HG02623 (cell line): ENCODE data around the gene DAAM2.

Experiments used
- ATAC-seq: cut with Tn5 transposase; IDR thresholded peaks from one replicate; pipeline ENCODE4 v1.9.1; 2021; ENCODE audit warnings: moderate library complexity; ENCODE audit not compliant: unreplicated experiment

The DAAM2 gene

GRCh38 chr6:39881851-39882530 lies 89.8 kb downstream of the DAAM2 start:
- no peak for ATAC-seq

DNA sequence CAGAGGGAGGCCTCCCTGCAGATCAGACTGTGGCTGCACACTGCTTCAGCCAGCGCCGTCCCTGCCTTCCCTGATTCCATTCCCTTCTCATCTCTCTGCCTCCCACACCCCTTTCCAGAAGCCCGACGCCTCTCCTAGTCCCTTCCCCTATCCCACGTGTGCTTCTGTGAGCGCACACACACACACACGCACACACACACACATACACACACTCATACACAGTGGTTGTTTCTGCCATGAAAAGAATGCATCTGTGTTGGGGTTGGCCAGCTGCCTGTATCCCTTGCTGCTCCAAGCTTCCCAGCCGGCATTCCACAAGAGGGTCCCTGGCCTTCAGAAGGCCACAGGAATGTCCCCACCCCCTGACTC lies 90.3 kb downstream of the DAAM2 start:
- no peak for ATAC-seq

DNA sequence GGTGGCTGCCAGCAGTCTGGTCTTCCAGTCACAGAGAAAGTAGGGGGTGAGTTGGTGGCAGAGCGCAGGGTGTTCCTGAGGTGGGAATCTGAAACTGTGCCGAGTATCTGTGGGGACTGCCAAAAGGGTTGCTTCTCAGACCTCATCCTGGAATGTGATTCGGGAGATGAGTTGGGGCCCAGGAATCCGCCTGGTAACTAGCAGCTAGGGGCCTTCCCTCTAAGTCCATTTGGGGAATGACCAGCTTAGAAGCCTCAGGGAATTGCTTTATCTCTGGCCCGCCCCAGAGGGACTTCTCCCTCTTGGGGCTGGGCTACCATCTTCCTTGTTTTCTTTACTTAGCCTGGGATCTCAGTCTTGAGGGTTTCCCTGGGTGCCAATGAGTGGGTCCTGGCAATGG lies 92.5 kb downstream of the DAAM2 start:
- ATAC-seq: no peak

DNA sequence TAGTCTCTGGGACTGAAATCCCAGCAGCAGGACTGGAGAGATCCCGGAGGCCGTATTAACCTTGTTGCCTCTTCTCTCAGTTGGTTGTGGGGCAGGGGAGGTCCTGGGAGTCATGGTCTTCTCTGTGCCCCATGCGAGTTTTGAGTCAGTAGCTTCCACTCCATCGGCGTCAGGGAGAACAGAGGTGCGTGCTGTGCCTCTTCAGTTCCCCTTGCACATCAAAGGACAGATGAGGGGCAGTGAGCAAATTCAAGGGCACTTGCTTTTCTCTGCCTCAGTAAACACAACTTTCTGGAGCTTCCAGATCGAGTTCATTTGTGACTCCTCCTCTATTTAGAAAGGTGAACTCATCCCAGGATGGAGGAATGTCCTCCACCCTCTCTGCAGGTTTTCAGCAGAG lies 93.5 kb downstream of the DAAM2 start:
- ATAC-seq: no peak

GRCh38 chr6:39886871-39887270 lies 94.7 kb downstream of the DAAM2 start:
- no peak for ATAC-seq

- ATAC-seq: no peak
Observed at GRCh38 chr6:39887692-39888450, 95.7 kb downstream of the DAAM2 start.

- no peak for ATAC-seq
Observed at GRCh38 chr6:39889229-39889628, 97.1 kb downstream of the DAAM2 start.

GRCh38 chr6:39891353-39891752 lies 99.2 kb downstream of the DAAM2 start:
- ATAC-seq: no peak

DNA sequence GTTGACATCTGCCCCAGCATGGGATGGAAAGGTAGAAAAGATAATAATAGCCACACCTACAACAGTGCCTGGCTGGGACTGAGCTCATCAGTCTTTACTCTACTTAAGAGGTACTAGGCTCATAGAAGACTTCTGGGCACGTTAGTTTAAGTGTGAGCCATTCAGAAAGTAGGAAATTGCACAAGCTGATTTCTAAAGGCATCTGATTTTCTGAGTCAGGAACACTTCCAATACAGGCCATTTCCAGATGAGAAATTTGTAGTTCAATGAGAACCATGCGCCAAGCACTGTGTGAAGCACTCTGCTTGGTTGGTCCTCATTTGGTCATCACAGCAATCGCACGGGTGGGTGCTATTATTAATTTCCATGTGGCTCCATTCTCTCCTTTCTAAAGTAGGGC lies 99.8 kb downstream of the DAAM2 start:
- no peak for ATAC-seq

GRCh38 chr6:39892490-39893129 lies 100.4 kb downstream of the DAAM2 start:
- no peak for ATAC-seq

- ATAC-seq: no peak
Observed at GRCh38 chr6:39893286-39893685, 101.1 kb downstream of the DAAM2 start.

DNA sequence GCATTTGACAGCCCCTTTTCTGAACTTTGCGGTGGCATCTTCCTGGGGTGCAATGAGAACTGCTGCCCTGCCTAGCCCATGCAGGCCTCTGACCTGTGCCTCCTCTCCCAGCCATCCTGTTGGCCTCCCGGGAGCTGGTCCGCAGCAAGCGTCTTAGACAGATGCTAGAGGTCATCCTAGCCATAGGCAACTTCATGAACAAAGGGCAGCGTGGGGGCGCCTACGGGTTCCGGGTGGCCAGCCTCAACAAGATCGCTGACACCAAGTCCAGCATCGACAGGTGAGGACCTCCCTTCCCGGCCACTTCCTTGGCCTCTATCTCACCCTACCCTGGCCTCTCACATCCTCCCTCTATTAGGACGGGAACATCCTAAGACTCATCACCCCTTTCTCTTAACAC lies 104.5 kb downstream of the DAAM2 start:
- ATAC-seq: no peak

- no peak for ATAC-seq
Observed at GRCh38 chr6:39897698-39898097, 105.5 kb downstream of the DAAM2 start.

GRCh38 chr6:39898625-39899024 lies 106.4 kb downstream of the DAAM2 start:
- ATAC-seq: no peak

DNA sequence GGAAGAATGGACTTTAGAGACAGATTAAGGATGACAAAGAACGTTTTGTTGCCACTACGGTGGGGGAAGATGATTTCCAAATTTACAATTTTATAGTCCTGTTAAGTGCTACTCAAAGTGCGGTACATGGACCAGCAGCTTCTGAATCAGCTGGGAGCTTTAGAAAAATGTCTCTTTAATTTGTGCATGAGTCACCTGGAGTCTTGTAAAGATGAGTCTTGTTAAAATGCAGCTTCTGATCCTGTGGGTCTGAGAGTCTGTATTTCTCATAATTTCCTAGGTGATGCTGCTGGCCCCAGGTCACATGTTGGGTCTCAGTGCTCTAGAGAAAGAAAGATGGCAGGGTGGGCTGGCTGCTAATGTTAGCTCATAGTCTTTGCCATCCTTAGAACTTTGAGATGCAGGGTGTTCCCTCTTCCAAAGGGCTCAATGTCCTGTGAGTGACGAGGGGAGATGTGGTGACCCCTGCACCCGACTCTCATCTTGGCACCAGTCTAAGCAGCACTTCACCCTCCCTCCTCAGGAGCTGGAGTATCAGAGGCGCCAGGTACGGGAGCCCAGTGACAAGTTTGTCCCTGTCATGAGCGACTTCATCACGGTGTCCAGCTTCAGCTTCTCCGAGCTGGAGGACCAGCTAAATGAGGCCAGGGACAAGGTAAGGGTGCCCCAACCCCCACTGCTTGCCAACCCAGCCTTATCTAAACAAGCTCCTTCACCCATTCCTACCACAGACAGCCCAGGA lies 107.5 kb downstream of the DAAM2 start:
- ATAC-seq: no peak

- ATAC-seq: no peak
Observed at GRCh38 chr6:39901116-39901655, 109.0 kb downstream of the DAAM2 start.

DNA sequence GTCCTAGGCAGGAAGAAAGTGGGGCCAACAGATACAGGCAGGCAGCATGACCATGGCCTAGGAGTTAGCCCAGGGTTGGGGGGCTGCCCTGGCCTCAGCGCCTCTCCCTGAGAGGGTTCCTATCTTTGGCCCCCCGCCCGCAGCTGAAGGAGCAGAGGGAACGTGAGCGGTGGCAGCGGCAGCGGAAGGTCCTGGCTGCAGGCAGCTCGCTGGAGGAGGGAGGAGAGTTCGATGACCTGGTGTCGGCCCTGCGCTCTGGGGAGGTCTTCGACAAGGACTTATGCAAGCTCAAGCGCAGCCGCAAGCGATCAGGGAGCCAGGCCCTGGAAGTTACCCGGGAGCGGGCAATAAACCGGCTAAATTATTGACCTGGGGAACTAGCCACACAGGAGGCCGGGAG lies 109.5 kb downstream of the DAAM2 start:
- ATAC-seq: no peak

- no peak for ATAC-seq
Observed at GRCh38 chr6:39902136-39902535, 110.0 kb downstream of the DAAM2 start.

DNA sequence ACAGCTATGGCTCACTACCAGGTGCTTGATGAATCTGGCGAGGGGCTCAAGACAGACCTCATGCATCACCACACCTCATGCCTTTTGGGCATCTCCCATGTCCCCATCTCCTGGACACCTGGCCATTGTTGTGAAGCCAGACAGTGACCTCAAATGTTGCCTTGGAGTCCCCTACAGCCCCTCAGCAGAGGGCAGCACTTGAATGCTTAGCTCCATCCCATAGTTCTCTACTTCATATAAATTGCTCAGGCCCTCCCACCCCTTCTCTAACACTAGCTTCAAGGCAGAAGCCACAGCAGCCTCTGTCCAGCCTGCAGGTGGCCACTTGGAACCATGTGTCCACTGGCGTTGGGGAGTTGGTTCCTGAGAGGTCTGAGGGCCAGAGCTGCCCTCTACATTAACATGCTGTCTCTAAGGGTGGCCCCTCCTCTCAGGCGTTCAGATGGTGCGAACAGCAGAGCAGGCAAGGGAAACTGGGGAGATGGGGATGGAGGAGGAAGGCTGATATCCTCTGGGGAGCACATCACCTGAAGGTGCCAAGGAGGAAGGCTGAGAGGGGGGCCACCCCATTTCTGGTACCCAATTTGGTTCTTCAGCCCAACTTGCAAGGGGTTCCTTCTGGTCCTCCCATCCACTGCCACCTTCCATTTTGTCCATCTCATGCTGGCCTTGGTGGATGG lies 110.8 kb downstream of the DAAM2 start:
- ATAC-seq: no peak

DNA sequence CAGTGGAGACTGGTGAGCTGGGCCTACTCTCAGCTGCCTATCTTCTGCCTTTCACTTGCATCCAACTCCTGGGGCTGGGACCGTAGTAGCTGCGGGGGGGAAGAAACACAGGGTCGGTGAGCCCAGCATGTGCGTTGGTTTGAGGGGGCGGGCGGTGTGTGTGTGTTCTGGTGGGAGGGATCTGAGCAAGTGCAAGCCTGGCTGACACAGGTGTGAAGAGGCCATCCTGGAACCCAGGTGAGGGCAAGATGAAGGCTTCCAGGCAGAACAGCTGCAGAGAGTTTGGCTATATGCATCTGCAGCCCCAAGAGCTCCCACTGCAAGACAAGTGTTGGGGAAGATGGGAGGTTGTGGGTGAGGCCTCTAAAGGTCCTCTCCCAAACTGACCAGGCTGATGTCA lies 111.5 kb downstream of the DAAM2 start:
- no peak for ATAC-seq
